DOHH2 (cell line): ENCODE data around the gene COX6B2.

Experiments used
- EZH2phosphoT487 ChIP-seq: fragments of 200-600 bp; sonication (generic); IDR thresholded peaks from 2 replicates; pipeline ENCODE4 v1.6.1; 2017; ENCODE audit warnings: borderline replicate concordance, mild to moderate bottlenecking, antibody characterized with exemption, low read length, moderate library complexity, mixed read lengths
- TF ChIP-seq, protein P1 (sequence below): fragments of 200-600 bp; sonication (generic); IDR thresholded peaks from one replicate; pipeline ENCODE4 v1.5.1; 2014; ENCODE audit warnings: antibody characterized with exemption, mild to moderate bottlenecking, low read depth, low read length; ENCODE audit not compliant: poor library complexity, severe bottlenecking

- TF ChIP-seq, protein P1, sequence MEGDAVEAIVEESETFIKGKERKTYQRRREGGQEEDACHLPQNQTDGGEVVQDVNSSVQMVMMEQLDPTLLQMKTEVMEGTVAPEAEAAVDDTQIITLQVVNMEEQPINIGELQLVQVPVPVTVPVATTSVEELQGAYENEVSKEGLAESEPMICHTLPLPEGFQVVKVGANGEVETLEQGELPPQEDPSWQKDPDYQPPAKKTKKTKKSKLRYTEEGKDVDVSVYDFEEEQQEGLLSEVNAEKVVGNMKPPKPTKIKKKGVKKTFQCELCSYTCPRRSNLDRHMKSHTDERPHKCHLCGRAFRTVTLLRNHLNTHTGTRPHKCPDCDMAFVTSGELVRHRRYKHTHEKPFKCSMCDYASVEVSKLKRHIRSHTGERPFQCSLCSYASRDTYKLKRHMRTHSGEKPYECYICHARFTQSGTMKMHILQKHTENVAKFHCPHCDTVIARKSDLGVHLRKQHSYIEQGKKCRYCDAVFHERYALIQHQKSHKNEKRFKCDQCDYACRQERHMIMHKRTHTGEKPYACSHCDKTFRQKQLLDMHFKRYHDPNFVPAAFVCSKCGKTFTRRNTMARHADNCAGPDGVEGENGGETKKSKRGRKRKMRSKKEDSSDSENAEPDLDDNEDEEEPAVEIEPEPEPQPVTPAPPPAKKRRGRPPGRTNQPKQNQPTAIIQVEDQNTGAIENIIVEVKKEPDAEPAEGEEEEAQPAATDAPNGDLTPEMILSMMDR = no peak
- no peak for TF ChIP-seq EZH2phosphoT487
Observed at GRCh38 chr19:55353356-55353802, 1.1 kb downstream of the COX6B2 start.
